ENCODE results near the gene COQ10A.

Gene COQ10A

DNA sequence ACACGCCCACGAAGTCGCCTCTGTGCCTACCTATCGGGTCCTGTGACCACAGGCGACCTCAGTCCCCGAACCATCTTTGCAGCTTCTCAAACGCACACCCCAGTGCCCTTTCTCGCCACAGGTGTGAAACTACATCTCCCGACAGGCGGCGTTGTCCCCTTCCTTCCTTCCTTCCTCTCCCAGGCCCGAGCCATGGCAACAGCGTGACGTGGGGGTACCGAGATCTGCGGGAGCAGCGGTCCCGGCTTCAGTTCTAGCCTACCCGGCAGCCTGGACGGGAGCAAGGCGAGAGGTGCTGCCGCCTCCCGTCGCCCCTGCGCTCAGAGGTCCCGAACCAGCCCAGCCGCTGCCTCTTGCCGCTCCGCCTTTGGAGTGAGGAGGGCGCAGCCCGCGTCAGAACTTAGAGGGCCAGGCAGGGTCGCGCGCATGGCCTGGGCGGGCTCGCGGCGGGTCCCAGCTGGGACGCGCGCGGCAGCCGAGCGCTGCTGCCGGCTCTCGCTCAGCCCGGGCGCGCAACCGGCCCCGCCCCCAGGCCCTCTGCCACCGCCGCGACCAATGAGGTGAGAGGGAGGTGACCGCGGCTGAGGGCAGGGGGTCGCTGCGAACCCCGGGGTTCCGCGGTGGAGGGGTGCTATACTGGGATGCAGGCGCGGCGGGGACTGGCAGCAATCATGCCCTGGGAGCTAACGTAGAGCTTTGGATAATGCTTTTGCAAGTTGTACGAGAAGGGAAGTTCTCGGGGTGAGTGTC is at the start of gene COQ10A:
Gene COQ10A (plus strand): TSS at position 250 of the 750 bp plus-strand sequence. CDS start 177 bp downstream, at position 427.
- DNase-seq: peak; percentile 87

- DNase-seq: no peak
These were observed 46.9 kb upstream of the COQ10A start for GRCh38 chr12:56219840-56220239.

DNA sequence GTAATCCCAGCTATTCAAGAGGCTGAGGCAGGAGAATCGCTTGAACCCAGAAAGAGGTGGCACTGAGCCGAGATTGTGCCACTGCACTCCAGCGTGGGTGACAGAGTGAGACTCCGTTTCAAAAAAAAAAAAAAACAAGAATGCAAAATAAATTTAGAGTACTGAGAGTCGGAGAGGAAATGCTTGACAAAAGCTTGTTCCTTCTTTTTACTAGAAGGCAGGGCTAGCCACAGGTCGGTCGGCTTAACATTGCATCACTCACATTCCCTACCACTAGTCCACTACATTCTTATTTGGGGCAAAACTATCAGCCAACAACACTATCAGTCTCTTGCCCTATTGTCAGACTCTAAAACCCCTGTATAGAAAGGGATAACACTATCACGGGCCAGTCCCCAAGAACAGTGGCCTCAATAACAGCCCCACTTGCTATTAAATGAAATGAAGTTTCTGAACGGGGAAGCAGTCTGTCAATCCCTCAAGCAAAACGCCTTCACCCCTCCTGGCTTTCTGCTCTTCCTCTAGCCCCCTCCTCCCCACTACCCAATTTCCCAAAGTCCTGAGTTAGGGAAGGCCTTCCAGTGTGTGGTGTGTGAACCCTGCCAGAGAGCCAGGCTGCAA is 46.0 kb upstream of the COQ10A start:
- peak; percentile 64 for DNase-seq

DNA sequence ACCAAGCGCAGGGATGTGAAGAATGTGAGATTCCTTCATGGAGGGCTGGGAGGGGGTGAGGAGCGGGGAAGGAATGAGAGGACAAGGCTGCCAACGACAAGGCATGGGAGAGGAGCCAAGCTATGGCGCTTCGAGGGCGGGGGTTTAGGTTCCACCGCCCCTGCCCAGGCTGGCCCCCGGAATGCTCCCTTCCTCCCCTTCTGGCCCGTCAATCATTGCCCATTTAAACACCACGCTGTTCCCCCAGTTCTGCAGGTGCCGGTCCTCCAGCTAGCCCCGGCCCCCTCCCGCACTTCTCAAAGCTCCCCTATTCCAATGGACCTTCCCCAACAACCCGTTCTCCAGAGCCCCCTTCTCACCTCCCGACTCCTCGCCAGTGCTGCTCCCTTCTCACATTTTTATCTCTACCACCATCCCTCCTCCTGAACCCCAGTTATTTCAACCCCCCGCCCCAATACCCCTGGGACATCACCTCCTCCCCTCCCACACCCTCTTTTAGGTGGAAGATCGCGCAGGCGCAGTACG is 45.4 kb upstream of the COQ10A start:
- peak; percentile 82 for DNase-seq

- DNase-seq: peak; percentile 98
These were observed 44.8 kb upstream of the COQ10A start, which contains the start of gene RNF41 for GRCh38 chr12:56221757-56222530. Gene RNF41 (minus strand): TSS chr12:56221922. CDS start chr12:56214047, 7,875 bp downstream.

- DNase-seq: no peak
These were observed 44.2 kb upstream of the COQ10A start for GRCh38 chr12:56222531-56222895.

DNA sequence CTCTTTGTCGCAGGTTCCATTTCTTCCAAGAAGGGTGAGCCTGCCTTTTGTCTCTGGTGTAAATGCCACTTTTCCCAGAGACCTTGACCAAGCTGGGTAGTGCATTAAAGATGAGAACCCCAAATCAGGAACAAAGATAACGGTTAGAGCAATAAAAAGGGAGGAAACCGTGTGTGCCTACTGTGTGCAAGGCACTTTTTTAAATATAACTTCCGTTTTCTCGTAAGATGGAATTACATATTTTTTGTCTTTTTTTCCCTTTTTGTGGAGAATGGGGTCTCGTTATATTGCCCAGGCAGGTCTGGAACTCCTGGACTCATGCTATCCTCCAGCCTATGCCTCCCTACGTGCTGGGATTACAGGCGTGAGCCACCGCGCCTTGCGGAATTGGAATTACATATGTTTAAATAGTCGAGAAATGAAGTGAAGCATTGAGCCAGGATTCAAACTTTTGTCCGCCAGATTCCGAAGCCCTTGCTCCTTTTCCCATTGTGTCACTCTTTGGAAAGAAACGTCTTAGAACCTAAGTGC is 43.1 kb upstream of the COQ10A start:
- no peak for DNase-seq

- peak; percentile 99 for DNase-seq
These were observed 42.5 kb upstream of the COQ10A start, which contains the start of gene NABP2 for GRCh38 chr12:56224102-56224701. Gene NABP2 (plus strand): TSS chr12:56224342. CDS start chr12:56224857, 515 bp downstream.

DNA sequence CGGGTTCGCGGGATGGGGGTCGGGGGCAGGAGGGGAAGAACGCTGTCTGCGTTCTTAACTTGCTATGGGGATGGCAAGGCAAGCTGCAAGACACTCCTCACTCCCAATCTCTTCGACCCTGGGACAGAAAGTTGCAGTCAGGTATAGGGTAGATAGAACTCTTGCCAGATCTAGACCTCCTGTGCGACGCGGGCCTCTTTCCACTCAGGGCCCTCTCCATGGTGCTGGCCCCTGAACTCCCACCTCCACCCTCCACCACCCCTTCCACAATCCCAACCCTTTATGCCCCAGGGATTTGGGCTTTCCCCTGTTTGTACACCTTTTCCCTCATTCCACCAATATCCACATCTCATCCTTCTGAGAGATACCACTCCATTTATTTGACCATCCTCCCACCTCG is 41.8 kb upstream of the COQ10A start:
- DNase-seq: no peak

- no peak for DNase-seq
These were observed 37.7 kb upstream of the COQ10A start for GRCh38 chr12:56229082-56229481.

GRCh38 chr12:56229916-56230431 is 36.8 kb upstream of the COQ10A start, which contains the start of gene SLC39A5:
Gene SLC39A5 (plus strand): TSS chr12:56230051. CDS start chr12:56231275, 1,224 bp downstream.
- DNase-seq: no peak

GRCh38 chr12:56230432-56231183 is 36.1 kb upstream of the COQ10A start:
- DNase-seq: no peak

DNA sequence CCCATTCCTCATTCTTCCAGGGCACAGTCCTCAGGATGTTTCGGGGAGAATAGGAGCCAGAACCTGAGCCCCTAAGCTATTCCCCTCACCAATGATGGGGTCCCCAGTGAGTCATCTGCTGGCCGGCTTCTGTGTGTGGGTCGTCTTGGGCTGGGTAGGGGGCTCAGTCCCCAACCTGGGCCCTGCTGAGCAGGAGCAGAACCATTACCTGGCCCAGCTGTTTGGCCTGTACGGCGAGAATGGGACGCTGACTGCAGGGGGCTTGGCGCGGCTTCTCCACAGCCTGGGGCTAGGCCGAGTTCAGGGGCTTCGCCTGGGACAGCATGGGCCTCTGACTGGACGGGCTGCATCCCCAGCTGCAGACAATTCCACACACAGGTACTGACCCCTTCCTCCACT is 35.6 kb upstream of the COQ10A start:
- DNase-seq: no peak

DNA sequence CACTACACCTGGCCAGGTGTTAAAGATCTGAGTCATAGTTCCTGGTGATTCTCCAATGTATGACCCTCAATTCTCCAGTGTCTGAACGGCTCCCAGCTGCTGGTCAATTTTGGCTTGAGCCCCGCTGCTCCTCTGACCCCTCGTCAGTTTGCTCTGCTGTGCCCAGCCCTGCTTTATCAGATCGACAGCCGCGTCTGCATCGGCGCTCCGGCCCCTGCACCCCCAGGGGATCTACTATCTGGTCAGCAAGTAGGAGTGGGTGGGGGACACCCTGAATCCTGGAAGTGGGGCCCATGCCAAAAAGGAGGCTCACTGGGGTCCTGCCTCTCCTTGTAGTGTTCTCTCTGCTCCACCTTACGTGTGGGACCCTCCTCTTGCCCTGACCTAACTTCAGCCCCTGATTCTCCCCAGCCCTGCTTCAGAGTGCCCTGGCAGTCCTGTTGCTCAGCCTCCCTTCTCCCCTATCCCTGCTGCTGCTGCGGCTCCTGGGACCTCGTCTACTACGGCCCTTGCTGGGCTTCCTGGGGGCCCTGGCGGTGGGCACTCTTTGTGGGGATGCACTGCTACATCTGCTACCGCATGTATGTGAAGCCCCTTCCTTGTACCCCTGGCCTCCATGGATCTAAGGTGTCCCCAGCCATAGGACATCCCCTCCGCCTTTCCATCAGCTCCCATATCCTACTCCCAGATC is 31.9 kb upstream of the COQ10A start:
- no peak for DNase-seq

- DNase-seq: no peak
These were observed 30.7 kb upstream of the COQ10A start for GRCh38 chr12:56236091-56236490.

- no peak for DNase-seq
These were observed 29.8 kb upstream of the COQ10A start for GRCh38 chr12:56236985-56237384.

- no peak for DNase-seq
These were observed 29.2 kb upstream of the COQ10A start for GRCh38 chr12:56237552-56237951.

GRCh38 chr12:56241424-56242303 is 25.1 kb upstream of the COQ10A start:
- no peak for DNase-seq

GRCh38 chr12:56242986-56243385 is 23.8 kb upstream of the COQ10A start:
- DNase-seq: no peak

- no peak for DNase-seq
These were observed 23.0 kb upstream of the COQ10A start for GRCh38 chr12:56243731-56244181.

Measured in EL (cell line).